K562 (cell line): ENCODE measurements around the gene VPS13D. TPM values are rescaled to one million over a fixed set of nuclear protein-coding genes. Genes with fewer than 3 reads are reported as not detected.

Experiments used
- ARNT ChIP-seq, 2 experiments: fragments of 450-650 bp; IDR thresholded peaks; 2 replicates each; pipeline ENCODE4 v1.6.1; 2016; ENCODE audit warnings: mild to moderate bottlenecking in 1 of 2
- BDP1 ChIP-seq: IDR thresholded peaks from 3 replicates; pipeline ENCODE4 v1.6.1; 2011; ENCODE audit not compliant: insufficient read length, insufficient read depth
- CBFB ChIP-seq: sonication (generic); formaldehyde crosslinking; IDR thresholded peaks from 2 replicates; pipeline ENCODE4 v1.4.0; 2020; ENCODE audit warnings: mild to moderate bottlenecking, missing genetic modification reagents
- CREB3L1 ChIP-seq: fragments of 450-650 bp; IDR thresholded peaks from 2 replicates; pipeline ENCODE4 v1.6.1; 2014; ENCODE audit warnings: low read depth, mild to moderate bottlenecking, moderate library complexity, borderline replicate concordance
- CREB5 ChIP-seq: fragments of 250-450 bp; sonication (Bioruptor Pico); IDR thresholded peaks from 2 replicates; pipeline ENCODE4 v1.5.0; 2020; ENCODE audit warnings: mild to moderate bottlenecking
- DLX4 ChIP-seq: fragments of 250-450 bp; sonication (Bioruptor Pico); IDR thresholded peaks from 2 replicates; pipeline ENCODE4 v1.6.1; 2021; ENCODE audit warnings: mild to moderate bottlenecking
- ERF ChIP-seq: fragments of 450-650 bp; formaldehyde crosslinking; IDR thresholded peaks from 2 replicates; pipeline ENCODE4 v1.4.0; 2020; ENCODE audit warnings: mild to moderate bottlenecking, mixed read lengths
- KLF13 ChIP-seq: fragments of 450-650 bp; IDR thresholded peaks from 2 replicates; pipeline ENCODE4 v1.6.1; 2016; ENCODE audit warnings: missing genetic modification characterization, low read depth, mild to moderate bottlenecking, missing compliant biosample characterization, moderate library complexity, borderline replicate concordance
- PCBP2 ChIP-seq: fragments of 200-400 bp; formaldehyde crosslinking; IDR thresholded peaks from 2 replicates; pipeline ENCODE4 v1.6.1; 2018; ENCODE audit warnings: low read length, low read depth, mild to moderate bottlenecking, moderate library complexity; ENCODE audit not compliant: poor library complexity, severe bottlenecking
- POLR3G ChIP-seq: IDR thresholded peaks from 2 replicates; pipeline ENCODE4 v1.6.1; 2011; ENCODE audit not compliant: insufficient read length, insufficient replicate concordance; ENCODE audit errors: extremely low read depth
- RBBP5 ChIP-seq: fragments of 200-600 bp; sonication (generic); IDR thresholded peaks from 2 replicates; pipeline ENCODE4 v1.6.1; 2012; ENCODE audit warnings: borderline replicate concordance, mild to moderate bottlenecking, low read length, control low read depth, inconsistent platforms; ENCODE audit not compliant: insufficient read depth, poor library complexity, severe bottlenecking
- SAFB ChIP-seq: fragments of 200-400 bp; formaldehyde crosslinking; IDR thresholded peaks from 2 replicates; pipeline ENCODE4 v1.6.1; 2017; ENCODE audit warnings: low read depth, low read length, borderline replicate concordance
- SMARCE1 ChIP-seq: fragments of 450-650 bp; IDR thresholded peaks from 2 replicates; pipeline ENCODE4 v1.7.1; 2016; ENCODE audit warnings: mild to moderate bottlenecking
- SRSF1 ChIP-seq: fragments of 200-400 bp; formaldehyde crosslinking; IDR thresholded peaks from 2 replicates; pipeline ENCODE4 v1.6.1; 2017; ENCODE audit warnings: mild to moderate bottlenecking, low read depth, low read length, moderate library complexity
- STAT5B ChIP-seq: fragments of 250-450 bp; sonication (Bioruptor Pico); IDR thresholded peaks from 2 replicates; pipeline ENCODE4 v1.8.0; 2021; ENCODE audit warnings: mild to moderate bottlenecking, inconsistent platforms
- SUPT5H ChIP-seq: fragments of 450-650 bp; IDR thresholded peaks from 2 replicates; pipeline ENCODE4 v1.6.1; 2016
- TAF7 ChIP-seq: fragments of 450-650 bp; IDR thresholded peaks from 2 replicates; pipeline ENCODE4 v1.6.1; 2016; ENCODE audit warnings: missing genetic modification characterization, missing compliant biosample characterization
- TCF7 ChIP-seq: sonication (generic); IDR thresholded peaks from 2 replicates; pipeline ENCODE4 v1.6.1; 2016; ENCODE audit warnings: antibody characterized with exemption, borderline replicate concordance
- TCFL5 ChIP-seq: fragments of 250-450 bp; sonication (Bioruptor Pico); conservative IDR thresholded peaks from 2 replicates; pipeline ENCODE4 v1.6.1; 2021; ENCODE audit warnings: mild to moderate bottlenecking, moderate library complexity, matching md5 sums
- ZKSCAN1 ChIP-seq: fragments of 150-350 bp; IDR thresholded peaks from 2 replicates; pipeline ENCODE4 v1.6.1; 2016; ENCODE audit warnings: low read depth, low read length
- ZNF124 ChIP-seq: sonication (generic); formaldehyde crosslinking; IDR thresholded peaks from 2 replicates; pipeline ENCODE4 v1.8.1; 2022; ENCODE audit warnings: missing genetic modification reagents
- ZNF253 ChIP-seq: fragments of 250-450 bp; sonication (Bioruptor Pico); conservative IDR thresholded peaks from 2 replicates; pipeline ENCODE4 v1.6.1; 2021; ENCODE audit warnings: mild to moderate bottlenecking
- polyA plus RNA-seq, 8 experiments: library from polyadenylated mRNA; depleted of rRNA in 4 of 8; stranded (reverse) in 5 of 8; unstranded in 3 of 8; fragments of >200 nt; fragmentation: Nextera tagmentation in 2 of 8; fragmentation: Illumina TruSeq in 1 of 8; extraction: Ambion mirVana in 2 of 8; extraction: Trizol in 1 of 8; gene quantifications; 2 replicates each; pipeline versions ENCODE4 v1.2.1 to v1.2.3, GENCODE V29; 2011 to 2014; ENCODE audit warnings: inconsistent platforms in 1 of 8, missing spikeins in 1 of 8
- total RNA-seq, 7 experiments: library from RNA; depleted of rRNA in 6 of 7; stranded (reverse); fragments of >200 nt in 6 of 7; fragmentation: Illumina TruSeq in 2 of 7; extraction: Trizol in 2 of 7; gene quantifications; 2 replicates each; pipeline versions ENCODE4 v1.2.1 to v1.2.3, GENCODE V29; 2011 to 2021; ENCODE audit warnings: low replicate concordance in 1 of 7
- TF ChIP-seq, protein P1 (sequence below): fragments of 250-450 bp; sonication (Bioruptor Pico); IDR thresholded peaks from 2 replicates; pipeline ENCODE4 v1.4.0; 2020
- TF ChIP-seq, protein P2 (sequence below): IDR thresholded peaks from 3 replicates; pipeline ENCODE4 v1.6.1; 2011; ENCODE audit warnings: borderline replicate concordance, mild to moderate bottlenecking; ENCODE audit not compliant: insufficient read length, insufficient read depth

Gene VPS13D
- total and polyA plus RNA-seq, 9 of the 15 experiments (the other 6 are each of a cell fraction or from before 2014, with no cell fraction given): 6.1 to 51.5 (median 38.5) TPM

GRCh38 chr1:12441414-12442105 lies 211.7 kb downstream of the VPS13D start (continued):
- TF ChIP-seq, protein P1, sequence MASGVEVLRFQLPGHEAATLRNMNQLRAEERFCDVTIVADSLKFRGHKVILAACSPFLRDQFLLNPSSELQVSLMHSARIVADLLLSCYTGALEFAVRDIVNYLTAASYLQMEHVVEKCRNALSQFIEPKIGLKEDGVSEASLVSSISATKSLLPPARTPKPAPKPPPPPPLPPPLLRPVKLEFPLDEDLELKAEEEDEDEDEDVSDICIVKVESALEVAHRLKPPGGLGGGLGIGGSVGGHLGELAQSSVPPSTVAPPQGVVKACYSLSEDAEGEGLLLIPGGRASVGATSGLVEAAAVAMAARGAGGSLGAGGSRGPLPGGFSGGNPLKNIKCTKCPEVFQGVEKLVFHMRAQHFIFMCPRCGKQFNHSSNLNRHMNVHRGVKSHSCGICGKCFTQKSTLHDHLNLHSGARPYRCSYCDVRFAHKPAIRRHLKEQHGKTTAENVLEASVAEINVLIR (CRISPR knock-in tag): no peak
- no peak for TF ChIP-seq KLF13 (tag)
- no peak for TF ChIP-seq CBFB (CRISPR knock-in tag)
- TF ChIP-seq TCFL5: no peak
- no peak for TF ChIP-seq TAF7
- no peak for TF ChIP-seq POLR3G
- no peak for TF ChIP-seq ZKSCAN1
- no peak for TF ChIP-seq RBBP5
- no peak for TF ChIP-seq TCF7
- TF ChIP-seq ARNT (IDR thresholded peaks at IDR 0.05): peak in 1 of 2 experiments; percentile 79; a peak in 2 of 4 replicates
- TF ChIP-seq DLX4: no peak
- TF ChIP-seq ZNF124 (CRISPR knock-in tag): no peak
- TF ChIP-seq ZNF253 (CRISPR knock-in tag): no peak
- TF ChIP-seq CREB5 (CRISPR knock-in tag): no peak
- TF ChIP-seq SMARCE1: peak; percentile 72; the same call in 1 of the 2 replicates
- no peak for TF ChIP-seq CREB3L1
- TF ChIP-seq SRSF1: no peak
- no peak for TF ChIP-seq SAFB
- TF ChIP-seq STAT5B: no peak
- TF ChIP-seq, protein P2, sequence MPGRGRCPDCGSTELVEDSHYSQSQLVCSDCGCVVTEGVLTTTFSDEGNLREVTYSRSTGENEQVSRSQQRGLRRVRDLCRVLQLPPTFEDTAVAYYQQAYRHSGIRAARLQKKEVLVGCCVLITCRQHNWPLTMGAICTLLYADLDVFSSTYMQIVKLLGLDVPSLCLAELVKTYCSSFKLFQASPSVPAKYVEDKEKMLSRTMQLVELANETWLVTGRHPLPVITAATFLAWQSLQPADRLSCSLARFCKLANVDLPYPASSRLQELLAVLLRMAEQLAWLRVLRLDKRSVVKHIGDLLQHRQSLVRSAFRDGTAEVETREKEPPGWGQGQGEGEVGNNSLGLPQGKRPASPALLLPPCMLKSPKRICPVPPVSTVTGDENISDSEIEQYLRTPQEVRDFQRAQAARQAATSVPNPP: no peak
- no peak for TF ChIP-seq PCBP2
- TF ChIP-seq ERF (CRISPR knock-in tag): no peak
- TF ChIP-seq BDP1: no peak
- TF ChIP-seq SUPT5H: no peak
